Measurements from ENCODE around the gene SH3BP2.

The SH3BP2 gene

GRCh38 chr4:2832981-2833670 lies 40.2 kb downstream of the SH3BP2 start:
- DNase-seq (ENCODE audit: low read depth): no peak
- H3K4me3 ChIP-seq (ENCODE audit: low read depth, low read length): no peak overlapping the region
- TF ChIP-seq, protein P1, sequence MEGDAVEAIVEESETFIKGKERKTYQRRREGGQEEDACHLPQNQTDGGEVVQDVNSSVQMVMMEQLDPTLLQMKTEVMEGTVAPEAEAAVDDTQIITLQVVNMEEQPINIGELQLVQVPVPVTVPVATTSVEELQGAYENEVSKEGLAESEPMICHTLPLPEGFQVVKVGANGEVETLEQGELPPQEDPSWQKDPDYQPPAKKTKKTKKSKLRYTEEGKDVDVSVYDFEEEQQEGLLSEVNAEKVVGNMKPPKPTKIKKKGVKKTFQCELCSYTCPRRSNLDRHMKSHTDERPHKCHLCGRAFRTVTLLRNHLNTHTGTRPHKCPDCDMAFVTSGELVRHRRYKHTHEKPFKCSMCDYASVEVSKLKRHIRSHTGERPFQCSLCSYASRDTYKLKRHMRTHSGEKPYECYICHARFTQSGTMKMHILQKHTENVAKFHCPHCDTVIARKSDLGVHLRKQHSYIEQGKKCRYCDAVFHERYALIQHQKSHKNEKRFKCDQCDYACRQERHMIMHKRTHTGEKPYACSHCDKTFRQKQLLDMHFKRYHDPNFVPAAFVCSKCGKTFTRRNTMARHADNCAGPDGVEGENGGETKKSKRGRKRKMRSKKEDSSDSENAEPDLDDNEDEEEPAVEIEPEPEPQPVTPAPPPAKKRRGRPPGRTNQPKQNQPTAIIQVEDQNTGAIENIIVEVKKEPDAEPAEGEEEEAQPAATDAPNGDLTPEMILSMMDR (IDR thresholded peaks at IDR 0.05; ENCODE audit: insufficient read depth, low read depth, low read length, missing control alignments): no peak

DNA sequence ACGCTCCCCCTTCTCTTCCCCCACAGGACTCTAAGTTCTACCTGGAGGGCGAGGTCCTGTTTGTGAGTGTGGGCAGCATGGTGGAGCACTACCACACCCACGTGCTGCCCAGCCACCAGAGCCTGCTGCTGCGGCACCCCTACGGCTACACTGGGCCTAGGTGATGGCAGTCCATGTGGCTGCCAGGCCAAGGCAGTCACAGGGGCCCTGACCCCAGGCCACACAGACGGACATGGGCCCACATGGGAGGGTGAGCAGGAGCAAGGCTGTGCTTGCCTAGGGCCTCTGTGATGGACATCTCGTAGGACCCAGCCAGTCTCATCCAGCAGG lies 40.8 kb downstream of the SH3BP2 start:
- no peak overlapping the region for H3K4me3 ChIP-seq (ENCODE audit: low read depth, low read length)
- TF ChIP-seq, protein P1 (IDR thresholded peaks at IDR 0.05; ENCODE audit: insufficient read depth, low read depth, low read length, missing control alignments): no peak
- no peak for DNase-seq (ENCODE audit: low read depth)

DNA sequence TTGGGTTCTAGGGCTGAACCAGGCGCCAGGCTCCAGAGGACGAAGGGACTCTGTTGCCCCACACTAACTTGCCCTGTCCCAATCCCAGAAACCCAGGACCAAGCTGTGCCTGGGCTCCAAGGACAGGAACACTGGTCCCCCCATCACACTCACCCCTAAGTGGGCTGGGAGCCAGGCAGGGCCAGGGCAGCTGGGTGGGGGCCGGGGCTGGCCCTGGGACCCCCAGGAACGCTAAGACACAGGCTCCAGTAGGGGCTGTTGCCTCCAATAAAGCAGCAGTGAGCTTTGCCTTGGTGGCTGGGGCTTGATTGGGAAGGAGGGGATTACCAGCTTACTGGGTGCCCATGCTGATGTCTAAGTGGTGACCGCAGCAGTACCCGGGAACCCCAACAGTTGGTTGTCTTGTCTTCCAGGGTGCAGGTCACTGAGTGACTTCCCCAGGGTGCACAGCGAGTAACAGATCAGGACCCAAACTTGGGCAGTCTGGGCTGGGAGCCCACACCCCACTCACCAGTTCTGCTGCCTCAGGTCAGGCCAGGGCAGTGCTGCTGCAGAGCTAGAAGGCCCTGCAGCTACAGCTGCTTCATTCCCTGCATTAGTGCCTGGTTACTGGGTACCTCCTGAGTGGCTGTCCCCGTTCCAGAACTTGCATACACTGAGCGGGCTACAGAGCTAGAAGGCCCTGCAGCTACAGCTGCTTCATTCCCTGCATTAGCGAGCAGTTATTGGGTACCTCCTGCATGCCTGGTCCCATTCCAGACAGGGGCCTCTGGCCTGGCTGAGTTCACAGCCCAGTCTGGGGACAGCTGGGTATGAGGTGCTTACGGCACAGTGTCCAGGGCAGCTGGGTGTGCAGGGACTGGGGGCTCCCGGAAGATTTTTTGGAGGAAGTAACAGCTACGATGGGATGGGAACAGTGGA lies 41.4 kb downstream of the SH3BP2 start:
- no peak for DNase-seq (ENCODE audit: low read depth)
- no peak overlapping the region for H3K4me3 ChIP-seq (ENCODE audit: low read depth, low read length)
- TF ChIP-seq, protein P1 (IDR thresholded peaks at IDR 0.05; ENCODE audit: insufficient read depth, low read depth, low read length, missing control alignments): no peak

DNA sequence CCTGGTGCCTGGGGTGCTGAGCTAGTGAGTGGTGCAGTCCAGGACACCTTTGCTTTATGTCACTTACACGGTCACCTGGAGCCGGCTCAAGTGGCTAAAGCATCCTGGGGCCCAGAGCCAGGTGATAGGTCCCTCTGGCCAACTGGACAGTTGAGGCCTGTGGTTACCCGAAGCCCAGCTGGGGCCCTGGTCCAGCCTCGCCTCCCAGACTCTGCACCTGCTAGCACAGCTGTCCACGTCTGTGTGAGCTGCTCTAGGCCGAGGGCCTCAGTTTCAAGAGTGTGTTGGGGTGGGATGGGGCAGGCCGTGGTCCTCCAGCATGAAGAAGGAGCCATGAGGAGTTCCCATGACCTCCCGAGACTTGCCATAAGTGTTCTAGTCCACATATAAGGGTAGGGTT lies 43.1 kb downstream of the SH3BP2 start:
- DNase-seq (ENCODE audit: low read depth): peak; percentile 1
- TF ChIP-seq, protein P1 (IDR thresholded peaks at IDR 0.05; ENCODE audit: insufficient read depth, low read depth, low read length, missing control alignments): no peak
- H3K4me3 ChIP-seq (ENCODE audit: low read depth, low read length): no peak overlapping the region

DNA sequence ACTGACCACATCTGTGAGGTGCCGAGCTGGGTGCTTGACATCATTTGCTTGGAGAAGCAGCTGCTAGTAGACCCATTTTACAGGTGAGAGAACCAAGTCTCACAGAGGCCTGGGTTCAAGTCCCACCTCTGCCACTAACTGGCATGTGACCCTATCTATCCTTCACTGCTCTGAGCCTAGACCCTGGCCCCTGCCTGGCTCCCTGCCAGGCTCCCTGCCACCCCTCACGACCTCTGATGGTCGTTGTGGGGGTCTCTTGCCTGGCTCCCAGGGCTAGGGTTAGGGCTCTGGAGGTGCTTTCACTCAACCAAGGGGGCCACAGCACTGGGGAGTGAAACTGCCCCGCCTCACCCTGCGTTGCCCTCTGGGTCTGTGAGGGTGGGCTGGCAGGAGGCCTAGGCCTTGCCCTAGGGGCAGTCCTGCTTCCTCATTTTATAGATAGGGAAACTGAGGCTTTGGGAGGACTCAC lies 43.5 kb downstream of the SH3BP2 start:
- peak; percentile 0 for DNase-seq (ENCODE audit: low read depth)
- TF ChIP-seq, protein P1 (IDR thresholded peaks at IDR 0.05; ENCODE audit: insufficient read depth, low read depth, low read length, missing control alignments): no peak

GRCh38 chr4:2837110-2837903 lies 44.4 kb downstream of the SH3BP2 start:
- TF ChIP-seq, protein P1 (IDR thresholded peaks at IDR 0.05; ENCODE audit: insufficient read depth, low read depth, low read length, missing control alignments): no peak
- H3K4me3 ChIP-seq (ENCODE audit: low read depth, low read length): no peak overlapping the region
- peak; percentile 1 for DNase-seq (ENCODE audit: low read depth)

More for the DNA sequence above, 43.5 kb downstream of the SH3BP2 start:
- H3K4me3 ChIP-seq (ENCODE audit: low read depth, low read length): no peak overlapping the region
